Spleen (tissue), 11 donors: ENCODE data around the gene HOXA5. TPM values are rescaled to one million over a fixed set of nuclear protein-coding genes. Genes with fewer than 3 reads are reported as not detected.

Source experiments
- DNase-seq: peaks from one replicate; pipeline ENCODE4 v3.0.0-alpha.2; 2020
- H3K27ac ChIP-seq, 8 donors: fragments of 200-600 bp; sonication (generic) in 7 of 8; 1 replicate in 4 of 8; 2 replicates in 4 of 8; pipeline versions ENCODE4 v1.5.0 to v1.8.0; 2016 to 2021; ENCODE audit warnings: inconsistent platforms in 4 of 8, mild to moderate bottlenecking in 4 of 8, moderate library complexity in 1 of 8
- H3K27me3 ChIP-seq, 7 donors: fragments of 200-600 bp; sonication (generic) in 6 of 7; replicated peaks in 1 of 7; 1 replicate in 4 of 7; 2 replicates in 3 of 7; pipeline versions ENCODE4 v1.5.0 to v1.8.0; 2016 to 2021; ENCODE audit warnings: inconsistent platforms in 3 of 7, mild to moderate bottlenecking in 1 of 7
- H3K36me3 ChIP-seq, 6 donors: fragments of 200-600 bp; sonication (generic) in 5 of 6; 1 replicate in 4 of 6; 2 replicates in 2 of 6; pipeline versions ENCODE4 v1.5.0 to v1.8.0; 2016 to 2021; ENCODE audit warnings: inconsistent platforms in 2 of 6
- H3K4me1 ChIP-seq, 6 donors: fragments of 200-600 bp; sonication (generic) in 5 of 6; 1 replicate in 3 of 6; 2 replicates in 3 of 6; pipeline versions ENCODE4 v1.5.0 to v1.8.0; 2016 to 2021; ENCODE audit warnings: inconsistent platforms in 3 of 6
- H3K4me3 ChIP-seq, 8 donors: fragments of 200-600 bp; sonication (generic) in 7 of 8; 1 replicate in 4 of 8; 2 replicates in 4 of 8; pipeline versions ENCODE4 v1.5.0 to v1.8.0; 2016 to 2021; ENCODE audit warnings: inconsistent platforms in 4 of 8, mild to moderate bottlenecking in 4 of 8, moderate library complexity in 2 of 8
- H3K9me3 ChIP-seq, 8 donors: fragments of 200-600 bp; sonication (generic) in 7 of 8; 1 replicate in 4 of 8; 2 replicates in 4 of 8; pipeline versions ENCODE4 v1.5.0 to v1.8.0; 2016 to 2021; ENCODE audit warnings: inconsistent platforms in 4 of 8
- POLR2A ChIP-seq, 3 donors: fragments of 450-650 bp; IDR thresholded peaks; one replicate each; pipeline ENCODE4 v1.5.1; 2017; ENCODE audit warnings: antibody characterized with exemption in 3 of 3, mild to moderate bottlenecking in 1 of 3
- POLR2AphosphoS5 ChIP-seq, 3 donors: sonication (generic); formaldehyde crosslinking; IDR thresholded peaks; one replicate each; pipeline ENCODE4 v1.5.1; 2017; ENCODE audit warnings: antibody characterized with exemption in 3 of 3
- WGBS, 5 donors: extraction: QIAGEN DNeasy Blood & Tissue Kit in 3 of 5; methylation state at CpG; one replicate each; pipeline versions ENCODE4 v1.1.5 to v1.1.7; 2013 to 2018; 5-methylcytosine and 5-hydroxymethylcytosine counted together
- intact Hi-C: fragments of 100-400 bp; cut with DNase I; formaldehyde crosslinking; loops from one replicate; pipeline ENCODE4 v1.15.0; 2023; ENCODE audit warnings: low total_unique reads
- polyA plus RNA-seq, 3 donors: library from polyadenylated mRNA; stranded (reverse); fragments of 200-250 nt; gene quantifications; one replicate each; pipeline ENCODE4 v1.2.1, GENCODE V29; 2013
- total RNA-seq, 7 donors: library from RNA; depleted of rRNA in 3 of 7; stranded (reverse); fragments of >200 nt in 3 of 7; fragmentation: NEBNext Ultra II Directional in 4 of 7; extraction: Animal tissue kit (Norgen Biotek cat#: 25700) in 4 of 7; gene quantifications; one replicate each; pipeline versions ENCODE4 v1.1.0 to v1.2.1, GENCODE V29; 2016 to 2021
- TF ChIP-seq, protein P1 (sequence below), 11 experiments: fragments of 200-600 bp in 7 of 11; fragments of 450-650 bp in 4 of 11; sonication (generic) in 4 of 11; IDR thresholded peaks in 8 of 11; conservative IDR thresholded peaks in 3 of 11; 1 replicate in 7 of 11; 2 replicates in 4 of 11; pipeline versions ENCODE4 v1.4.0 to v1.8.0; 2016 to 2021; ENCODE audit warnings: antibody characterized with exemption in 11 of 11, inconsistent platforms in 4 of 11, mild to moderate bottlenecking in 1 of 11
- donor health status: healthy with polysubstance abuse.
- donor health status: DM: no; HTN: no; CAD: no; lungs with moderate emphysema.
- donor health status: DM: no; HTN: no; CAD: no.
- donor health status: Bipolar disorder and iron deficiency.
- donor health status: healthy.
- donor health status: DM: no; HTN: no; CAD: no.
- donor health status: DM: yes; HTN: yes; CAD: no.

HOXA5 gene
- total and polyA plus RNA-seq, 10 donors, result 1.6 to 9.3 (median 3.3) TPM

DNA sequence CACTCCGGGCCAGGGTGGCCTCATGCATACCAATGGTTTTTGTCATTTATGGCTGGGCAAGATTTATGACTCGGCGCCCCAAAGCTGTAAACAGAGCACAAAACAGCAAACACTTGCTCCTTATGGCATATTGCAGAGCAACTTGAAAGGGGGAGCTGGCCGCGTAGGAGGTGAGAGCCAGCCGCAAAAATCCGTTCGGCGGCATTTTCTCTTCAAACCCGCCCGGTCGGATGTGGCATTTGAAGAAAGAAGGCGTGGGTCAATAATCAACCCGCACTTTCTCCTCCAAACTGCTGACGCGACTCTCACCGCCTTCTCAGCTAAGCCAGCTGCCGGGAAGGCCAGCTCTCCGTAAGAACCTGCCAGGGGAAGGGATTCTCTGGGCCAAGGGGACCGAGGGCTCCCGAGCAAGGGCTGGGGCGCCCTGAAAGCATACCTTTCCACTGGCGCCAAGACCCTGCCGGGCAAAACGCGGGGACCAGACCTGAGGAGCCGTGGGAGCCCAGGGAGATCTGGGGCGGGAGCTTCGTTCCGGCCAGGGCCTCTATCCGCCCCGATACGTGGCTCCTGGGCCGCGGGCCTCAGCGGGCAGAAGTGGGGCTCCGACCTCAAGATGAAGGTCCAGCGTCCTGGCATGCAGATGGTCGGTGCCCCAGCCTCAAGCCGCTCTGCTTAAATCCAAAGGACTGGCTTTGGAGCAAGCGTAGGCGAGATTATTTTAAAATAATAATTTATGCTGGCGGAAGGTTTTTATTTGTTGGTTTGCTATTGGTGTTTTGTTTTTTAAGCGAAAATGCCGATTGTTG, 28.1 kb downstream of the HOXA5 start:
- DNase-seq, result no peak
- H3K36me3 ChIP-seq, result no peaks in the 10 kb centered on the region
- no peaks in the 10 kb centered on the region for H3K9me3 ChIP-seq
- H3K27me3 ChIP-seq, result no peaks in the 10 kb centered on the region
- intact Hi-C loops, result loop anchor here (10.0 kb wide), 1 partner anchor 361 kb away; no protein-coding TSS in a partner anchor
- WGBS, 5 donors, result 59 to 88% (median 75%) methylated on average over 42 to 45 of the region's 45 CpGs
- H3K4me1 ChIP-seq, result peaks cover 0 to 62% (median 27%) of the 10 kb centered on the region in 6 donors
- H3K4me3 ChIP-seq, result peak overlapping the region in 6 of 8 donors; percentile 2 to 59 (median 25)
- peak overlapping the region; percentile 27 to 89 (median 71) for H3K27ac ChIP-seq
- no peak for TF ChIP-seq POLR2A (IDR thresholded peaks at IDR 0.05)
- TF ChIP-seq POLR2AphosphoS5 (IDR thresholded peaks at IDR 0.05), result peak in 1 of 3 donors; percentile 37
- TF ChIP-seq, protein P1, sequence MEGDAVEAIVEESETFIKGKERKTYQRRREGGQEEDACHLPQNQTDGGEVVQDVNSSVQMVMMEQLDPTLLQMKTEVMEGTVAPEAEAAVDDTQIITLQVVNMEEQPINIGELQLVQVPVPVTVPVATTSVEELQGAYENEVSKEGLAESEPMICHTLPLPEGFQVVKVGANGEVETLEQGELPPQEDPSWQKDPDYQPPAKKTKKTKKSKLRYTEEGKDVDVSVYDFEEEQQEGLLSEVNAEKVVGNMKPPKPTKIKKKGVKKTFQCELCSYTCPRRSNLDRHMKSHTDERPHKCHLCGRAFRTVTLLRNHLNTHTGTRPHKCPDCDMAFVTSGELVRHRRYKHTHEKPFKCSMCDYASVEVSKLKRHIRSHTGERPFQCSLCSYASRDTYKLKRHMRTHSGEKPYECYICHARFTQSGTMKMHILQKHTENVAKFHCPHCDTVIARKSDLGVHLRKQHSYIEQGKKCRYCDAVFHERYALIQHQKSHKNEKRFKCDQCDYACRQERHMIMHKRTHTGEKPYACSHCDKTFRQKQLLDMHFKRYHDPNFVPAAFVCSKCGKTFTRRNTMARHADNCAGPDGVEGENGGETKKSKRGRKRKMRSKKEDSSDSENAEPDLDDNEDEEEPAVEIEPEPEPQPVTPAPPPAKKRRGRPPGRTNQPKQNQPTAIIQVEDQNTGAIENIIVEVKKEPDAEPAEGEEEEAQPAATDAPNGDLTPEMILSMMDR (IDR thresholded peaks at IDR 0.05 in 8 of 11, conservative IDR thresholded peaks at IDR 0.05 in 3 of 11), result no peak

DNA sequence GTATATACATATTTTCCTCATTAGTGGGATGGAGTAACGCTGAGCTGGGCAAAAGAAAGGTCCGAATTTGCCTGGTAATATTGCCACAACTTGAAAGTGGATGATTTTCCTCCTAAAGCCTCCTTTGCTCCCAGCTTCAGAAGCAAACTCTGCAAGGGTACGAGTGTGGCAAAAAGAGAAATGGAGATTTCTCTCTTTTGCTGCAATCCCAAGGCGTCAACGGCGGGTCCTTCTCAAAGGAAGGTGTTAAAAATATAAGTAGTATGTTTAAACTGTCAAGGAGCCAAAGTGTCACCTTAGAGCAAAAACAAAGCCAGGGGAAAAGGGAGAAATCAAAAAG, 28.6 kb downstream of the HOXA5 start:
- Histone ChIP-seq H3K36me3 (no peaks in the 10 kb centered on the region), H3K27me3 (no peaks in the 10 kb centered on the region), H3K27ac (peak overlapping the region in 7 of 8 donors; percentile 13 to 89 (median 71)), H3K4me3 (peak overlapping the region in 5 of 8 donors; percentile 23 to 59 (median 26)), H3K4me1 (peaks cover 0 to 68% (median 27%) of the 10 kb centered on the region in 6 donors), H3K9me3 (no peaks in the 10 kb centered on the region)
- TF ChIP-seq, protein P1 (IDR thresholded peaks at IDR 0.05 in 8 of 11, conservative IDR thresholded peaks at IDR 0.05 in 3 of 11), result no peak
- intact Hi-C loops, result loop anchor here (10.0 kb wide), 1 partner anchor 360 kb away; no protein-coding TSS in a partner anchor
- WGBS, 5 donors, result 66 to 80% (median 78%) methylated on average over 6 of the region's 6 CpGs
- no peak for DNase-seq

DNA sequence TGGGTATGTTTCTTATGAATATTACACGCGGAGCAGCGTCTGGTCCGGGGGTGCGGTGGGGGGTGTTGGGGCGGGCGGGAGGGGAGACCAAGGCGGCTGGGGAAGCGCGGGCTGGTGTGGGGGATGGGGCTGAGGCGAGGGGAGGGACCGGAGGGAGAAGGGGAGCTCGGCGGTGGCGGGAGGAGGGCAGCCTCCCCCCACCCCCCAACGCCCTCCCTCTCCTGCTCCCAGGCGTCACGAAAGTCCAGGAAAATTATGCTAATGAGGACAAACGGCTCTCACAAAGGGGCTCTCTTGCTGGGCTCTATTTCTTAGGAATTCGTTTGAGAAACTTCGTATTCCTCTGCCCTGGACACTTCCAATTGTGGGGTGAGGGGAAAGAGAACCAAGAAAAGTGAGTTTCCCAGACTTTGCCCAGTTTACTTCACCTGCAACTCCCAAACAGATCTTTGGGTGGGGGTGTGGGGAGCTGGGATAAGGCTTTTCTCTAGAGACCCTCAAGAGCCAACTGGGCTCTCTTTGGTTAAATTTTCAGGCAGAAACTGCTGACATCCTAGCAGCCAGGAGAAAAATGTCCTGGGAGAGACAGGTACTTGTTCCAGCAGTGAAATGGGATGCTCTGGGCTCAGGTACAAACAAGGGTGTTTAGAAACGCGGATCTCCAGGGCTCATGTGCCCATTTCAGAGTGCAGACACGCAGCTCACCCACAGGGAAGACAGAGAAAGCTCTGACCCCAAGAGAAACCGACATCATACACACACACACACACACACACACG, 29.3 kb downstream of the HOXA5 start:
- no peak for TF ChIP-seq POLR2A (IDR thresholded peaks at IDR 0.05)
- TF ChIP-seq, protein P1 (IDR thresholded peaks at IDR 0.05 in 8 of 11, conservative IDR thresholded peaks at IDR 0.05 in 3 of 11), result no peak
- no peak for TF ChIP-seq POLR2AphosphoS5 (IDR thresholded peaks at IDR 0.05)
- no peaks in the 10 kb centered on the region for H3K27me3 ChIP-seq
- peak overlapping the region; percentile 12 to 71 (median 42) for H3K4me3 ChIP-seq
- 46 to 76% (median 64%) methylated on average over 23 to 26 of the region's 26 CpGs for WGBS, 5 donors
- intact Hi-C loops, result loop anchor here (10.0 kb wide), 1 partner anchor 359 kb away; no protein-coding TSS in a partner anchor
- DNase-seq, result no peak
- no peaks in the 10 kb centered on the region for H3K36me3 ChIP-seq
- peak overlapping the region; percentile 42 to 90 (median 86) for H3K27ac ChIP-seq
- H3K9me3 ChIP-seq, result no peaks in the 10 kb centered on the region
- H3K4me1 ChIP-seq, result peaks cover 0 to 63% (median 25%) of the 10 kb centered on the region in 6 donors
